Measurements from ENCODE around the gene MIA2. TPM values are rescaled to one million over a fixed set of nuclear protein-coding genes. Genes with fewer than 3 reads are reported as not detected.

The MIA2 gene
- total and polyA plus RNA-seq, 2 experiments from 2014 or later = 9.5 to 10.9 TPM

- Histone ChIP-seq H4K20me1 (replicated peaks; ENCODE audit: insufficient read depth) (no peaks in the 10 kb centered on the region), H3K4me3 (no peak overlapping the region), H2AFZ (no peak overlapping the region), H3K36me3 (ENCODE audit: insufficient read depth) (no peaks in the 10 kb centered on the region), H3K27ac (ENCODE audit: low read depth) (no peak overlapping the region), H3K79me2 (replicated peaks; ENCODE audit: insufficient read depth) (no peaks in the 10 kb centered on the region), H3K27me3 (ENCODE audit: insufficient read depth) (no peaks in the 10 kb centered on the region), H3F3A (replicated peaks; ENCODE audit: low read depth) (no peaks in the 10 kb centered on the region), H3K9me2 (ENCODE audit: insufficient read depth) (no peaks in the 10 kb centered on the region), H3K4me2 (no peak overlapping the region), H3K4me1 (ENCODE audit: insufficient read depth) (no peaks in the 10 kb centered on the region)
- no peak for DNase-seq (ENCODE audit: low spot score)
- no peak overlapping the region for H3K27ac Mint-ChIP-seq
- H3K9me3 Mint-ChIP-seq = no peaks in the 10 kb centered on the region
- TF ChIP-seq CTCF (conservative IDR thresholded peaks at IDR 0.05; ENCODE audit: low read depth in 2 of 2) (no peak), POLR2AphosphoS5 (IDR thresholded peaks at IDR 0.05; ENCODE audit: low read depth) (no peak)
- H3K4me3 Mint-ChIP-seq = no peak overlapping the region
- peaks cover 3% of the 10 kb centered on the region; the same call in 1 of the 3 replicates for H3K36me3 Mint-ChIP-seq (ENCODE audit: low read depth)
- no peaks in the 10 kb centered on the region for H3K4me1 Mint-ChIP-seq
- ATAC-seq = no peak
- H3K27me3 Mint-ChIP-seq (ENCODE audit: insufficient read depth, low read depth, poor library complexity) = no peaks in the 10 kb centered on the region
These were observed 69.4 kb downstream of the MIA2 start for GRCh38 chr14:39303115-39303514.

- no peaks in the 10 kb centered on the region for H3K36me3 ChIP-seq (ENCODE audit: insufficient read depth)
- ATAC-seq = no peak
- no peak overlapping the region for H2AFZ ChIP-seq
- no peak overlapping the region for H3K27ac Mint-ChIP-seq
- no peaks in the 10 kb centered on the region for H3K9me3 Mint-ChIP-seq
- H3K4me1 ChIP-seq (ENCODE audit: insufficient read depth) = no peaks in the 10 kb centered on the region
- no peaks in the 10 kb centered on the region for H3K27me3 Mint-ChIP-seq (ENCODE audit: insufficient read depth, low read depth, poor library complexity)
- no peak overlapping the region for H3K27ac ChIP-seq (ENCODE audit: low read depth)
- H3K79me2 ChIP-seq (replicated peaks; ENCODE audit: insufficient read depth) = no peaks in the 10 kb centered on the region
- H3K4me1 Mint-ChIP-seq = no peaks in the 10 kb centered on the region
- 0 out of 2 replicates have a peak, but pooled peaks cover 2% of the 10 kb centered on the region for H4K20me1 ChIP-seq (replicated peaks; ENCODE audit: insufficient read depth)
- TF ChIP-seq ZNF331 (CRISPR knock-in tag; IDR thresholded peaks at IDR 0.05; ENCODE audit: low read depth) = no peak
- no peak for TF ChIP-seq REST (IDR thresholded peaks at IDR 0.05; ENCODE audit: unreplicated experiment)
- TF ChIP-seq ETS1 (IDR thresholded peaks at IDR 0.05) = no peak
- no peak for TF ChIP-seq ZNF462 (CRISPR knock-in tag; IDR thresholded peaks at IDR 0.05)
- H3K9me2 ChIP-seq (ENCODE audit: insufficient read depth) = no peaks in the 10 kb centered on the region
- DNase-seq (ENCODE audit: low spot score) = no peak
- H3K4me2 ChIP-seq = no peak overlapping the region
- H3K4me3 ChIP-seq = no peak overlapping the region
- H3K36me3 Mint-ChIP-seq (ENCODE audit: low read depth) = no peaks in the 10 kb centered on the region
- H3K4me3 Mint-ChIP-seq = no peak overlapping the region
- H3F3A ChIP-seq (replicated peaks; ENCODE audit: low read depth) = no peaks in the 10 kb centered on the region
- H3K27me3 ChIP-seq (ENCODE audit: insufficient read depth) = no peaks in the 10 kb centered on the region
These were observed 74.1 kb downstream of the MIA2 start for GRCh38 chr14:39307815-39308214.
